CD4-positive, alpha-beta T cell treated with Interferon alpha-2 for 1 hour (primary cell): ENCODE measurements around the gene LIMS1.
"Not testable (repeated sequence)": the region's sequence is repeated elsewhere in the genome, so short reads cannot be mapped to it uniquely, and the experiment has no call there.

Experiments used
- DNase-seq, 2 donors: peaks; one replicate each; pipeline ENCODE4 v3.0.0-alpha.2; 2020 to 2022

Gene LIMS1

GRCh38 chr2:108637304-108637669 is 103.0 kb downstream of the LIMS1 start:
- DNase-seq, result peak in 1 of 2 donors; percentile 51

DNA sequence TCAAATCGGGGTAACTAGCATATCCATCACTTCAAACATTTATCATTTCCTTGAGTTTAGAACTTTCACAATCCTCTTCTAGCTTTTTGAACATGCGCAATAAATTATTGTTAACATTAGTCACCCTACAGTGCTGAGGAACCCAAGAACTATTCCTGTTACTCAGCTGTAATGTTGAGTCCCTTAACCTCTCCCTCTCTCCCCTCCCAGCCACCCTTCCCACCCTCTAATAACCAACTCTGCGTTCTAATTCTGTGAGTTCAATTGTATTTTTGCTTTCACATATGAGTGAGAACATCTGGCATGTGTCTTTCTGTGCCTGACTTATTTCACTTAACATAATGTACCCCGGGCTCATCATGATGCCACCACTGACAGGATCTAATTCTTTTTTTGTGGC is 106.5 kb downstream of the LIMS1 start:
- no peak for DNase-seq

GRCh38 chr2:108641756-108642155 is 107.5 kb downstream of the LIMS1 start:
- DNase-seq, result no peak

DNA sequence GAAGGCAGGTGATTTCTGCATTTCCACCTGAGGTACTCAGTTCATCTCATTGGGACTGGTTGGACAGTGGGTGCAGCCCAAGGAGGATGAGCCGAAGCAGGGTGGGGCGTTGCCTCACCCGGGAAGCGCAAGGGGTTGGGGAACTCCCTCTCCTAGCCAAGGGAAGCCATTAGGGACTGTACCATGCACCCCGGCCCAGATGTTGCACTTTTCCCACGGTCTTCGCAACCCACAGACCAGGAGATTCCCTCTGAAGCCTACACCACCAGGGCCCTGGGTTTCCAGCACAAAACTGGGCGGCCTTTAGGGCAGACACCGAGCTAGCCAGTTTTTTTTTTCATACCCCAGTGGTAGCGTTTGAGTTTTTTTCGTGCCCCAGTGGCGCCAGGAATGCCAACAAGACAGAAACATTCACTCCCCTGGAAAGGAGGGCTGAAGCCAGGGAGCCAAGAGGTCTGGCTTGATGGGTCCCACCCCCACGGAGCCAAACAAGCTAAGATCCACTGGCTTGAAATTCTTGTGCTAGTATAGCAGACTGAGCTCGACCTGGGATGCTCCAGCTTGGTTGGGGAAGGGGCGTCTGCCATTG is 109.1 kb downstream of the LIMS1 start:
- DNase-seq, result no peak

DNA sequence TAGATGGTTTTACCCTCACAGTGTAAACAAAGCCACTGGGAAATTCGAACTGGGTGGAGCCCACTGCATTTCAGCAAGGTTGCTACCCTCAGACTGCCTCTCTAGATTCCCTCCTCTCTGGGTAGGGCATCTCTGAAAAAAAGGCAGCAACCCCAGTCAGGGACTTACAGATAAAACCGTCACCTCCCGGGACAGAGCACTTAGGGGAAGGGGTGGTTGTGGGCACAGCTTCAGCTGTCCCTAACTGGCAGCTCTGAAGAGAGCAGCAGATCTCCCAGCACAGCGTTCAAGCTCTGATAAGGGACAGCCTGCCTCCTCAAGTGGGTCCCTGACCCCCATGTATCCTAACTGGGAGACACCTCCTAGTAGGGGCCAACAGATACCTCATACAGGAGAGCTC is 109.6 kb downstream of the LIMS1 start:
- not testable (repeated sequence) for DNase-seq

GRCh38 chr2:108644446-108644845 is 110.2 kb downstream of the LIMS1 start:
- DNase-seq, result not testable (repeated sequence)

DNA sequence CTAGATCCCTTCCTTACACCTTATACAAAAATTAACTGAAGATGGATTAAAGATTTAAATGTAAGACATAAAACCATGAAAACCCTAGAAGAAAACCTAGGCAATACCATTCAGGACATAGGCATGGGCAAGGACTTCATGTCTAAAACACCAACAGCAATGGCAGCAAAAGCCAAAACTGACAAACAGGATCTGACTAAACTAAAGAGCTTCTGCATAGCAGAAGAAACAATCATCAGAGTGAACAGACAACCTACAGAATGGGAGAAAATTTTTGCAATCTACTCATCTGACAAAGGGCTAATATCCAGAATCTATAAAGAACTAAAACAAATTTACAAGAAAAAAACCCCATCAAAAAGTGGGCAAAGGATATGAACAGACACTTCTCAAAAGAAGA is 114.5 kb downstream of the LIMS1 start:
- DNase-seq, result not testable (repeated sequence)

DNA sequence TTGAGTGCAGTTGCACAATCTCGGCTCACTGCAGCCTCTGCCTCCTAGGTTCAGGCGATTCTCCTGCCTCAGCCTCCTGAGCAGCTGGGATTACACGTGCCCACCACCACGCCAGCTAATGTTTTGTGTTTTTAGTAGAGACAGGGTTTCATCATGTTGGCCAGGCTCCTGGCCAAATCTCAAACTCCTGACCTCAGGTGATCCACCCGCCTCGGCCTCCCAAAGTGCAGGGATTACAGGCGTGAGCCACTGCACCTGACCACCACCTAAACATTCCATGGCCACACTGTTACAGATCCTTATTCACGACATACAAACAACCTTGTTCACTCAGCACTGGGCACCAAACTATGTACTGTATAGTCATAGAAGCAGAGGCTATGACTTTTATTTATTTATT is 116.2 kb downstream of the LIMS1 start:
- DNase-seq, result not testable (repeated sequence)

DNA sequence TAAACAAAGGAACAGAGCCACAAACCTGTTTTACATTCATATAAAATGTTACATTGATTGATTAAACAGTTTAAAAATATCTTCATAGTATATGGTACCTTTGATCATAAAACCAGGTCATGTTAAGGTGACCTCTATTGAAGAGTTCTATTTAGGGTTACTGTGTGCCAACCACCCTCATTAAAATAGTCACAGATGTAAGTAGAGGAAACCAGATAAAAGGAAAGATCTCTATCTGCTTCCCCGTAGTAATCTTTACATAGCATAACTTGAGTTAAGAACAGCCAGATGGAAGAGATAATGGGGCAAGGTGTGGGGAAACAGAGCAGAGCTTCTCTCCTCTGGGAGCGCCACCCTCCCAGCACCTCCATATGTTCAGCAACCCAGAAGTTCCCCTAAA is 117.2 kb downstream of the LIMS1 start:
- peak in 1 of 2 donors; percentile 52 for DNase-seq

GRCh38 chr2:108652187-108652931 is 118.1 kb downstream of the LIMS1 start:
- peak; percentile 67 to 75 for DNase-seq

- not testable (repeated sequence) for DNase-seq
Observed at GRCh38 chr2:108653425-108653824, 119.2 kb downstream of the LIMS1 start.

DNA sequence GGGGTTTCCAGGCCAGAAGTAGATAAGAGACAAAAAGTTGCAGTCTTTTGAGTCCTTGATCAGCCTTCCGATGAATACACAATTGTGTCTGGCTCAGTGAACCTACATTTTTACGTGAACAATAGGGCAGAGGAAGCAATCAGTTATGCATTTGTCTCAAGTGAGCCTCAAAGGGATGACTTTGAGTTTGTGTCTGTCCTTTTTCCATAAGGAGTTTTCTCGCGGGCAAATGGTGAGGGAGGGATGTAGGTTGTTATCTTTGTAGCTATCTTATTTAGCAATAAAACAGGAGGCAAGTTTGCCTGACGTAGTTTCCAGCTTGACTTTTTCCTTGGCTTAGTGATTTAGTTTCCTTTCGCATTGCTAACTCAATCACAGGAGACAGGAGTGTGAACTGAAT is 119.6 kb downstream of the LIMS1 start:
- not testable (repeated sequence) for DNase-seq

GRCh38 chr2:108654521-108655125 is 120.4 kb downstream of the LIMS1 start:
- DNase-seq, result not testable (repeated sequence)

- not testable (repeated sequence) for DNase-seq
Observed at GRCh38 chr2:108655270-108655669, 121.0 kb downstream of the LIMS1 start.

- not testable (repeated sequence) for DNase-seq
Observed at GRCh38 chr2:108656282-108656681, 122.0 kb downstream of the LIMS1 start.

DNA sequence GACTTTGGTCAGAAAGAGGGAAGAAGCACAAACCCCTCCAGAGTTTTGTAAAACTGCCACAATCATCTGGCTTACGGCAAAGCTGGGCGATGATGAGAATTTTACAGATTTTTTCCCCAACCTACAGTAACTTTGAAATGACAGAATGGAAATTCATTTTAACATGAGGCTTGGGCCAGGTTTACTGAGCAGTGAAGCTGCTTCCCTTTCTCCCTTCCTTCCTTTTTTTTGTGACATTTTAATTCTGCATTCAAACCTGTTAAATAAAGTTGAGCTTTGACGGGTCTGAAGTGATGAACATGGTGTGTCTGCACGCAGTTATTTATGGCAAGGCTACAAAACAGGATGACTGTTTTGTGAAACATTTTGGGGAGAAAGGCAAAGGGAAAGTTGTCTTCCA is 123.2 kb downstream of the LIMS1 start:
- not testable (repeated sequence) for DNase-seq

GRCh38 chr2:108658553-108658952 is 124.3 kb downstream of the LIMS1 start:
- not testable (repeated sequence) for DNase-seq

GRCh38 chr2:108661493-108661892 is 127.2 kb downstream of the LIMS1 start:
- not testable (repeated sequence) for DNase-seq

GRCh38 chr2:108662207-108662612 is 127.9 kb downstream of the LIMS1 start:
- not testable (repeated sequence) for DNase-seq

DNA sequence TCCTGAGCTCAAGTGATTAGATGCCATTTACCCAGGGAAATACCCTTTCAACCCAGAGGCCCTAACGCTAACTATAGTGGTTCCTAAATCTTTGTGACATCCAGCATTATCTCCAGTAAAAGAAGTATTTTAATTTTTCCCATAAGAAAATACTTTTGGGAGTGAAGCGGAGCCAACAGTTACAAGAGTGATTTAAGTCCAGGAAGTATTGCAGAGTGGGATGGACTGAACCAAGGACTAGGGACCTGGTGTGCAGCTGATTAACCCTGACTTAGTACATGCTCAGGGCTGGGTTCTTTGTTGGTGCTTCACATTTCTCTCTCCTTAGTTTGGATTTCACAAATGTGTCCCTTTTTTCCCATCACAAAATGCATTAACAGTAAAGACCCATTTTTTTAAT is 129.1 kb downstream of the LIMS1 start:
- DNase-seq, result not testable (repeated sequence)

GRCh38 chr2:108664089-108664488 is 129.8 kb downstream of the LIMS1 start:
- not testable (repeated sequence) for DNase-seq

- DNase-seq, result not testable (repeated sequence)
Observed at GRCh38 chr2:108664979-108665378, 130.7 kb downstream of the LIMS1 start.

DNA sequence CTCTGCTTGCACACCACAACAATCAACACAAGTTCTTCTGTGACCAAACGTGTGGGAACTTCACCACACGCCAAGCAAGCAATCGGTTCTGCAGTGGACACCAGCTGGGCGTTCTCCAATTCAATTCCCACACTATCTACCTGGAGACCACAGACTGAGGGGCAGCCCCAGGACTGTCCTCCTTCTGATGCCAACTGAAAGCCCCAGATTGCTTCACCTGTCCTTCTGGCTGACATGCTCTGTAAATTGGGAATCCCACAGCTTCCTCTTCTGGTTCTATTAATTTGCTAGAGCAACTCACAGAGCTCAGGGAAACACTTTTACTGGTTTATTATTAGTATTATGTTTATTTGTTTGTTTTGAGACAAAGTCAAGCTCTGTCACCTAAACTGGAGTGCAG is 131.7 kb downstream of the LIMS1 start:
- not testable (repeated sequence) for DNase-seq

DNA sequence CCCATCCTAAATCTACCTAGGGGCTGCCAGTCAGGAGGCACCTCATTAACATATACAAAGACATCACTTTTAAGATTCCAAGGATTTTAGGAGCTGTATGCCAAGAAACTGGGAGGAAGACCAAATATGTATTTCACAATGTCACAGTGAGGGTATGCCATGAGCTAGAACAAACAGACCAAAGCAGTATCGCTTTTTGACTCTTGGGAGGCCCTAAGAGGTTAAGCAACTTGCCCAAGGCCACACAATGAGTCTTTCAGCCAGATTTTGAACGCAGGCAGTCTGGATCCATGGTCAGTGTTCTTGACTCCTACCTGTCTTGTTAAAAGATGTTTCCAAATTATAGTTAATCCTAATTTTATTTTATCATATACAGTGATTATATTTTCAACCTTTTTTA is 132.9 kb downstream of the LIMS1 start:
- not testable (repeated sequence) for DNase-seq
